ENCODE results near the gene CERS6. TPM values are rescaled to one million over a fixed set of nuclear protein-coding genes. Genes with fewer than 3 reads are reported as not detected.
"Not testable (repeated sequence)": the region's sequence is repeated elsewhere in the genome, so short reads cannot be mapped to it uniquely, and the experiment has no call there.

CERS6 gene
- total and polyA plus RNA-seq, 2 experiments from 2014 or later = 8.3 to 16.0 TPM

DNA sequence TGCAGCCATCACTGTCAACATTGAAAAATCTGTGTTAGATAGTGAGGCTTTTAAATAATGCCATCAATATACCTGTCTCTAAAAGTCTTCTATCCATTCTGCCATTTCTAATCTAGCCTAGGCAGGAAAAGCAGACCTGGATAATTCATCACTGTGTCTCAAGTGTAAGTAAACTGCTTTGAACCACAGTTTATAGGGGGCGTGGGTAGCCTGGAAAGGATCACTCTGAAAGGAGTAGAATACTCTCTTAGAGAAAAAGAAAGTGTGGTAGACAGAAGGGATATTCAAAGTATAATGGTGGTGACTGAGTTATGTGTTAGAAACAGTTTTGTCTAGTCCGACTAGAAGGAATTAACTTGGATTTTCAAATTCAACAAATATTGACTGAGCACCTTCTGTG, 40.8 kb downstream of the CERS6 start:
- H3K27ac ChIP-seq = no peak overlapping the region
- no peak overlapping the region for H2AFZ ChIP-seq
- H3K9me2 ChIP-seq (ENCODE audit: insufficient read depth) = no peaks in the 10 kb centered on the region
- peaks cover 52% of the 10 kb centered on the region for H3K79me2 ChIP-seq (ENCODE audit: insufficient read depth)
- H3K36me3 ChIP-seq (ENCODE audit: low read depth) = no peaks in the 10 kb centered on the region
- H4K20me1 ChIP-seq (ENCODE audit: insufficient read depth) = no peaks in the 10 kb centered on the region
- no peak overlapping the region for H3K9ac ChIP-seq
- H3K4me1 ChIP-seq (ENCODE audit: insufficient read depth) = no peaks in the 10 kb centered on the region
- in situ Hi-C loops (cut with MboI) = no loop called here
- no peaks in the 10 kb centered on the region for H3K9me3 ChIP-seq (ENCODE audit: low read depth)
- WGBS, 2 experiments (ENCODE audit: low coverage in 1 of 2, low lambda C conversion rate in 2 of 2, missing lambda C conversion rate in 2 of 2) = 91% methylated on average over 2 of the region's 2 CpGs
- no peaks in the 10 kb centered on the region for H3F3A ChIP-seq (ENCODE audit: insufficient read depth)
- H3K4me2 ChIP-seq (ENCODE audit: unreplicated experiment) = no peak overlapping the region
- H3K4me3 ChIP-seq = no peak overlapping the region
- no peaks in the 10 kb centered on the region for H3K27me3 ChIP-seq (replicated peaks; ENCODE audit: insufficient read depth)
- TF ChIP-seq EZH2 (IDR thresholded peaks at IDR 0.05; ENCODE audit: insufficient read depth, poor library complexity, severe bottlenecking) = no peak
- no peak for TF ChIP-seq EZH2phosphoT487 (IDR thresholded peaks at IDR 0.05; ENCODE audit: insufficient read depth, low read depth)
- no peak for DNase-seq

DNA sequence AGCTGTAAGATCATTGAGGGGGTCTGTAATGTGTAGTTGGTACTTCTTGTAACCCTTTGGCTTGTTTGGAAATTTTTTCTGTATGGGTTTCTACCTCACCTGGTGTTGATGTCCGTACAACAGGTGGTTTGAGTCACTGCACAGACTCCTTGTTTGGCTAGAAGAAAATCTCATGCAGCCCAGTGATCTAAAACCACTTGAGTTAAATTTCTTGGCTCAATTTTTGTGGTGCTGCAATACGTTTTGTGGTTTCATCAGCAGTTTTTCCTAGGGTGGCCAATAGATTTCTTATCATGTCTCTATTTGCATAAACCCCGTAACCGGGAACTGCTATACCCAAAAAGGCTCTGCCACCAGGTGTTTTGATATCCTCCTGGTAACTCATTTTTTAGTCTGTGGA, 43.4 kb downstream of the CERS6 start:
- H2AFZ ChIP-seq = no peak overlapping the region
- 68 to 71% methylated on average over 4 of the region's 4 CpGs for WGBS, 2 experiments (ENCODE audit: low coverage in 1 of 2, low lambda C conversion rate in 2 of 2, missing lambda C conversion rate in 2 of 2)

GRCh38 chr2:168500516-168500915, 44.4 kb downstream of the CERS6 start:
- Histone ChIP-seq H3K9me2 (ENCODE audit: insufficient read depth) (no peaks in the 10 kb centered on the region), H3K36me3 (ENCODE audit: low read depth) (no peaks in the 10 kb centered on the region), H3K9ac (no peak overlapping the region), H3K27ac (no peak overlapping the region), H3K4me3 (no peak overlapping the region), H3K9me3 (ENCODE audit: low read depth) (no peaks in the 10 kb centered on the region), H3K4me1 (ENCODE audit: insufficient read depth) (no peaks in the 10 kb centered on the region), H3K79me2 (ENCODE audit: insufficient read depth) (peaks cover 24% of the 10 kb centered on the region), H3F3A (ENCODE audit: insufficient read depth) (no peaks in the 10 kb centered on the region), H2AFZ (no peak overlapping the region), H3K4me2 (ENCODE audit: unreplicated experiment) (no peak overlapping the region), H3K27me3 (replicated peaks; ENCODE audit: insufficient read depth) (no peaks in the 10 kb centered on the region), H4K20me1 (ENCODE audit: insufficient read depth) (no peaks in the 10 kb centered on the region)
- TF ChIP-seq EZH2phosphoT487 (IDR thresholded peaks at IDR 0.05; ENCODE audit: insufficient read depth, low read depth) (no peak), EZH2 (IDR thresholded peaks at IDR 0.05; ENCODE audit: insufficient read depth, poor library complexity, severe bottlenecking) (no peak)
- in situ Hi-C loops (cut with MboI) = no loop called here
- DNase-seq = no peak

More for the DNA sequence above, 43.4 kb downstream of the CERS6 start:
- H3K36me3 ChIP-seq (ENCODE audit: low read depth) = no peaks in the 10 kb centered on the region
- no peak overlapping the region for H3K27ac ChIP-seq
- no peaks in the 10 kb centered on the region for H3K9me3 ChIP-seq (ENCODE audit: low read depth)
- TF ChIP-seq EZH2 (IDR thresholded peaks at IDR 0.05; ENCODE audit: insufficient read depth, poor library complexity, severe bottlenecking) (no peak), EZH2phosphoT487 (IDR thresholded peaks at IDR 0.05; ENCODE audit: insufficient read depth, low read depth) (no peak)
- in situ Hi-C loops (cut with MboI) = no loop called here
- no peak overlapping the region for H3K4me2 ChIP-seq (ENCODE audit: unreplicated experiment)
- no peaks in the 10 kb centered on the region for H3K9me2 ChIP-seq (ENCODE audit: insufficient read depth)
- H3K27me3 ChIP-seq (replicated peaks; ENCODE audit: insufficient read depth) = no peaks in the 10 kb centered on the region
- no peaks in the 10 kb centered on the region for H3F3A ChIP-seq (ENCODE audit: insufficient read depth)
- no peak overlapping the region for H3K9ac ChIP-seq
- peaks cover 34% of the 10 kb centered on the region for H3K79me2 ChIP-seq (ENCODE audit: insufficient read depth)
- no peaks in the 10 kb centered on the region for H4K20me1 ChIP-seq (ENCODE audit: insufficient read depth)
- DNase-seq = no peak
- no peak overlapping the region for H3K4me3 ChIP-seq
- no peaks in the 10 kb centered on the region for H3K4me1 ChIP-seq (ENCODE audit: insufficient read depth)

DNA sequence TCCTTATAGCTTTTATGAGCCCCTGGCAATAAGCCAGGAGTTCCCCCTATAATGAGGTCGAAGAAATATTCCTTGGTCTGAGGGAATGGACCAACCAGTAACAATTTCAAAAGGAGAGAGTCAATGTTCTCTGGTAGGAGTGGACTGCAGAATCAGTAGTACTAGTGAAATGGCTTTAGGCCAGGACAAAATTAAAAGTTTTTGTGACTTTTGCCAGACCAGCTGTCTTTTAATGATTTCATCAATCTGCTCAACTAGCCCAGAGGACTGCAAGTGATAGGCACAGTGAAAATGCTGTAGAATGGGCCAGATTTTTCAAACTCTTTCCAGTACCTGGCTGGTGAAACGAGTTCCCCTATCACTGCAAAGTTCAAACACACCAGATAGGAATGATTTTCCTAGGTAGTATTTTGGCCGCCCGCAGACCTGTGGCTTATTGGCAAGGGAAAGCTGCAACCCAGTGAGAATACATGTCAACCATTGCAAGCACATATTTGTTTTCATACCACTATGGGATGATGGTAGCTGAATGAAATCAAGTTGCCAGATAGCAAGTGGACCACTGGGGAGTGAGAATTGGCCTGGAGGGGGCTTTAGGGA, 45.5 kb downstream of the CERS6 start:
- Histone ChIP-seq H3K4me1 (ENCODE audit: insufficient read depth) (no peaks in the 10 kb centered on the region), H2AFZ (no peak overlapping the region), H3K9ac (no peak overlapping the region), H3K27ac (no peak overlapping the region), H3K36me3 (ENCODE audit: low read depth) (no peaks in the 10 kb centered on the region), H4K20me1 (ENCODE audit: insufficient read depth) (no peaks in the 10 kb centered on the region), H3K4me3 (no peak overlapping the region), H3K4me2 (ENCODE audit: unreplicated experiment) (no peak overlapping the region), H3K79me2 (ENCODE audit: insufficient read depth) (peaks cover 13% of the 10 kb centered on the region), H3K27me3 (replicated peaks; ENCODE audit: insufficient read depth) (no peaks in the 10 kb centered on the region), H3K9me3 (ENCODE audit: low read depth) (no peaks in the 10 kb centered on the region), H3F3A (ENCODE audit: insufficient read depth) (no peaks in the 10 kb centered on the region), H3K9me2 (ENCODE audit: insufficient read depth) (no peaks in the 10 kb centered on the region)
- in situ Hi-C loops (cut with MboI) = no loop called here
- WGBS, 2 experiments (ENCODE audit: low coverage in 1 of 2, low lambda C conversion rate in 2 of 2, missing lambda C conversion rate in 2 of 2) = 65 to 66% methylated on average over 4 of the region's 4 CpGs
- TF ChIP-seq EZH2 (IDR thresholded peaks at IDR 0.05; ENCODE audit: insufficient read depth, poor library complexity, severe bottlenecking) = no peak
- no peak for TF ChIP-seq EZH2phosphoT487 (IDR thresholded peaks at IDR 0.05; ENCODE audit: insufficient read depth, low read depth)
- DNase-seq = no peak

GRCh38 chr2:168502852-168503251, 46.8 kb downstream of the CERS6 start:
- H3K9me2 ChIP-seq (ENCODE audit: insufficient read depth); in situ Hi-C loops (cut with MboI); H3K9me3 ChIP-seq (ENCODE audit: low read depth); H3K36me3 ChIP-seq (ENCODE audit: low read depth); H3K4me1 ChIP-seq (ENCODE audit: insufficient read depth); H3F3A ChIP-seq (ENCODE audit: insufficient read depth); H4K20me1 ChIP-seq (ENCODE audit: insufficient read depth); H3K27ac ChIP-seq; H3K79me2 ChIP-seq (ENCODE audit: insufficient read depth); H3K9ac ChIP-seq; H2AFZ ChIP-seq; DNase-seq; H3K4me3 ChIP-seq; H3K4me2 ChIP-seq (ENCODE audit: unreplicated experiment); H3K27me3 ChIP-seq (replicated peaks; ENCODE audit: insufficient read depth): not testable (repeated sequence)
- 96% methylated on average over 2 of the region's 2 CpGs for WGBS, 2 experiments (ENCODE audit: low coverage in 1 of 2, low lambda C conversion rate in 2 of 2, missing lambda C conversion rate in 2 of 2)
